Spleen (tissue), 7 donors: ENCODE data around the gene SUPT6H.

Experiments used
- POLR2A ChIP-seq, 3 donors: fragments of 450-650 bp; IDR thresholded peaks; one replicate each; pipeline ENCODE4 v1.5.1; 2017; ENCODE audit warnings: antibody characterized with exemption in 3 of 3, mild to moderate bottlenecking in 1 of 3
- POLR2AphosphoS5 ChIP-seq, 3 donors: sonication (generic); formaldehyde crosslinking; IDR thresholded peaks; one replicate each; pipeline ENCODE4 v1.5.1; 2017; ENCODE audit warnings: antibody characterized with exemption in 3 of 3
- TF ChIP-seq, protein P1 (sequence below), 11 experiments: fragments of 200-600 bp in 7 of 11; fragments of 450-650 bp in 4 of 11; sonication (generic) in 4 of 11; IDR thresholded peaks in 8 of 11; conservative IDR thresholded peaks in 3 of 11; 1 replicate in 7 of 11; 2 replicates in 4 of 11; pipeline versions ENCODE4 v1.4.0 to v1.8.0; 2016 to 2021; ENCODE audit warnings: antibody characterized with exemption in 11 of 11, inconsistent platforms in 4 of 11, mild to moderate bottlenecking in 1 of 11
- donor health status: DM: no; HTN: no; CAD: no; lungs with moderate emphysema.
- donor health status: DM: no; HTN: no; CAD: no.
- donor health status: DM: no; HTN: no; CAD: no.

DNA sequence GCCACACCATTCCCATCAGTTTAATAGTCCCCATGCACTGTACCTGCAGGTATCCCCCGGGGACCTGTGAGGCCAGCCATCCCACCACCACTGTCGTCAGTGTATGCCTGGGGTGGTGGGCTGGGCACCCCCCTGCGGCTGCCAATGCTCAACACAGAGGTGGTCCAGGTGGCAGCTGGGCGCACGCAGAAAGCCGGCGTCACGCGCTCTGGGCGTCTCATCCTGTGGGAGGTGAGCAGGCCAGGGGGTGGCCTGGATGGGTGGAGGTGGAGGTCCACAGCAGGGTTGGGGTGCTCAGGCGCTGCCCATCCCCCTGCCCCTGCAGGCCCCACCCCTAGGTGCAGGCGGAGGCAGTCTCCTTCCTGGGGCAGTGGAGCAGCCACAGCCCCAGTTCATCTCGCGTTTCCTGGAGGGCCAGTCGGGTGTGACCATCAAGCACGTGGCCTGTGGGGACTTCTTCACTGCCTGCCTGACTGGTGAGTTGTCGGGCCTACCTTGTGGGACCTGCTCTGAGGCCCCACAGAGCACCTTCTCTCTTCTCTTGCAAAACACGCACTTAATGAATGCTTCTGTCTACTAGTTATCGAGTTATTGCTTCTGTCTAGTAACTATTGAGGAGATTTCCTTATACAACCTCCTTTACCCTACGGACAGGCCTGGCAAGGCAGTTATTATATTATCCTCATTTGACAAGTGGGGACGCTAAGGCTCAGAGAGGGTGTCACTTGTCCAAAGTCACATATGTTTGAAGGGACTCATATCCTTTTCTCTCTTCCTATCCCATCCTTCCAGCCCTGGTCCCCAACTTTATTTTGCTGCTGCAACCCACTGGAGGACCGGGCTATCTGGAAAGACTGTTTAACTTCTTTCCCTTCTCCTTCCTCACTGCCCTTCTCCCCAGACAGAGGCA, 76.0 kb downstream of the SUPT6H start:
- TF ChIP-seq, protein P1, sequence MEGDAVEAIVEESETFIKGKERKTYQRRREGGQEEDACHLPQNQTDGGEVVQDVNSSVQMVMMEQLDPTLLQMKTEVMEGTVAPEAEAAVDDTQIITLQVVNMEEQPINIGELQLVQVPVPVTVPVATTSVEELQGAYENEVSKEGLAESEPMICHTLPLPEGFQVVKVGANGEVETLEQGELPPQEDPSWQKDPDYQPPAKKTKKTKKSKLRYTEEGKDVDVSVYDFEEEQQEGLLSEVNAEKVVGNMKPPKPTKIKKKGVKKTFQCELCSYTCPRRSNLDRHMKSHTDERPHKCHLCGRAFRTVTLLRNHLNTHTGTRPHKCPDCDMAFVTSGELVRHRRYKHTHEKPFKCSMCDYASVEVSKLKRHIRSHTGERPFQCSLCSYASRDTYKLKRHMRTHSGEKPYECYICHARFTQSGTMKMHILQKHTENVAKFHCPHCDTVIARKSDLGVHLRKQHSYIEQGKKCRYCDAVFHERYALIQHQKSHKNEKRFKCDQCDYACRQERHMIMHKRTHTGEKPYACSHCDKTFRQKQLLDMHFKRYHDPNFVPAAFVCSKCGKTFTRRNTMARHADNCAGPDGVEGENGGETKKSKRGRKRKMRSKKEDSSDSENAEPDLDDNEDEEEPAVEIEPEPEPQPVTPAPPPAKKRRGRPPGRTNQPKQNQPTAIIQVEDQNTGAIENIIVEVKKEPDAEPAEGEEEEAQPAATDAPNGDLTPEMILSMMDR (IDR thresholded peaks at IDR 0.05 in 8 of 11, conservative IDR thresholded peaks at IDR 0.05 in 3 of 11) = peak in 1 of 11 experiments; percentile 6
- TF ChIP-seq POLR2A (IDR thresholded peaks at IDR 0.05) = no peak
- TF ChIP-seq POLR2AphosphoS5 (IDR thresholded peaks at IDR 0.05) = peak; percentile 58 to 83 (median 77)
